HPDE6-E6E7 (cell line): ENCODE measurements around the gene SYK.
"Not testable (repeated sequence)": the region's sequence is repeated elsewhere in the genome, so short reads cannot be mapped to it uniquely, and the experiment has no call there.

ENCODE experiments used
- DNase-seq: peaks from one replicate; pipeline ENCODE4 v3.0.0; 2011; ENCODE audit warnings: missing footprints; ENCODE audit errors: extremely low spot score

Gene SYK

GRCh38 chr9:90795871-90796317 lies 5.7 kb upstream of the SYK start:
- no peak for DNase-seq

DNA sequence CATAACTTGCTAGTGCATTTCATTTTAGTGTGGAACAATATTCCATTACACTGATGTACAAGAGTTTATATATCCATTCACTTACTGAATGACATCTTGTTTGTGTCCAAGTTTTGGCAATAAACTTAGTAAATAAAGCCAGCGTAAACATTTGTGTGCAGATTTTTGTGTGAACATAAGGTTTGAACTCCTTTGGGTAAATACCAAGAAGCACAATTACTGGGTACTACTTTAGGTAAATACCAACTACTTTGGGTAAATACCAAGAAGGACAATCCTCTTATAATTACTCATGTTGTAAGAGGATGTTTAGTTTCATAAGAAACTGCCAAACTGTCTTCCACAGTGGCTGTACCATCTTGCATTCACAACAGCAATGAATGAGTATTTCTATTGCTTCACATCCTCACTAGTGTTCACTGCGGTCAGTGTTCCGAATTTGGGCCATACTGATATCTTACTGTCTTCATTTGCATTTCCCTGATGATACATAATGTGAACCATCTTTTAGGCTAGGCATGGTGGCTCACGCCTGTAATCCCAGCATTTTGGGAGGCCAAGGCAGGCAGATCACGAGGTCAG lies 2.3 kb upstream of the SYK start:
- no peak for DNase-seq

GRCh38 chr9:90801973-90802322 lies 329 bp downstream of the SYK start:
- no peak for DNase-seq

- no peak for DNase-seq
Observed at GRCh38 chr9:90802386-90802985, 867 bp downstream of the SYK start.

DNA sequence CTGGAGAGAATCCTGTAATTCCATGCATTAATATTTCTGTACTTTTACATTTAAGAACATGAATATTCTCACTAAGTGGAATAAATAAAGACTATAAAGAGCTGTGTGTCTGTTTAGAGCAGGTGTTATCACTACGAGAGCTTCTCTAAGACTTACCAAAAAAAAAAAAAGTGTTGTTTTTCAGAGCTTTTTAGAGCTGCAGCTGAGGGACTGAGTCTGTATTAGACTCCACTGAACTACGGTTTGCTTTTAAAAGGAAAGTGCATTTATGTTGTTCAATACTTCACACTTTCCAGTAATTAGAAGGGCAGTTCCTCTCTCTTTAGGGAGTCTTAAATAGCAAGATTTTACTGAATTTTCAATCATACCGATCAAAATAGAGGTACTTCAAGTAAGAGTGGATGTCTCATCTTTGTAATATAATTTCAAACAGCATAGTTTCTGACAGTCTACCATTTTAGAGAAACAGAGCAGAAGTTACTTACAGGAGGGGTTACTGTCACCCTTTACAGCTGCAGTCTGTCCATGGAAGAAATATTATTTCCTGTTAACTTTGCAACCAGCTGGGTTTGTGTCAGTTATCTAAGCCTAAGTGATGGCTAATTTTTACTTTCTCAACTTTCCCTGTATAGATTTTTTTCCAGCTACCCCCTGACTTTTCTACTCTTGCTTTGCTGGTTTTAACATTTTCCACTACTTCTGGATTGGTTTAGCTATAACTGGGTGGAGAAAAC lies 2.4 kb downstream of the SYK start:
- DNase-seq = no peak

DNA sequence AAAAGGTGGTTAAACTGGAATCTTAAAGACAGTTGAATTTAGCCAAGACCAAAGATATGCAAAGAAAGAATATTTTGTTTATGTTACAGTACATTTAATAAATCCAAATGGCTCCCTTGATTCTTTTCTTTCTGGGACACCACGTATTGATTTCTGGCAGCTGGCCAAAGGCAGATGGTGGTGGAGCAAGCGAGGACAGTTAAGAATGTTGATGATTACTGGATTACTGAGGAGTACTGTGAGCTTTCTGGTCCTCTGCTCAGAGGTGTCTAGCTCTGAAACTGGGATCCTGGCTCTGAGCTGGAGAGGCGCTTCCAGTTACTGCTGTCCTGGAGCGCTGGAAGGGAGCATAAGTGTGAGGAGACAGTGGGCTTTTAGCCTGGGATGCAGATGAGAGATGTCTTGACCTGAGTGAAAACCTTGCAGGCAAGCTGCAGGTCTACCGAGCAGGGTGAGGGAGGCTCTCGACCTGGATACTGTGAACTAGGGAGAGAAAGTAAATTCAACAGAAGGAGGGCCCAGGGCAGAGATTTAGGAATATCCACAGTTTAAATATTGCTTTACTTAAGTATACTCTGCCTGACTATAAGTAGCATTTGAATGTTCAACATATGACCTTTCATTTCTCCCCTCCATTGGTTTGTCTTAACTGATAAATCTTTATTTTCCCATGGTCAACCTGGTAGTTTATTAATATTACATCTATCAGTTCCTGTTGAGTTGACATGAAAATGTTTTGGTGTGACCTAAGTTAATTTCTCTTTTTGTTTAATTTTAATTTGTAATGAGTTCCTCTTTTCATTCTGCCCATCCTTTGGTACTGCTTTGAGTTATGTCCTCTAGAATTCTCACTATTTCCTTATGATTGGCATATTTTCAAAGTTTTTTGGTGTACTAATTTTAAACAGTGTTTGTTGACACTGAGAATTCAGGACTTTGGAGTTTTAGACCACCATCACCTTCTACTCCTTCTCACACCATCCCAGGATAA lies 3.7 kb downstream of the SYK start:
- no peak for DNase-seq

GRCh38 chr9:90807006-90807405 lies 5.4 kb downstream of the SYK start:
- no peak for DNase-seq

GRCh38 chr9:90808398-90808797 lies 6.8 kb downstream of the SYK start:
- DNase-seq = no peak

DNA sequence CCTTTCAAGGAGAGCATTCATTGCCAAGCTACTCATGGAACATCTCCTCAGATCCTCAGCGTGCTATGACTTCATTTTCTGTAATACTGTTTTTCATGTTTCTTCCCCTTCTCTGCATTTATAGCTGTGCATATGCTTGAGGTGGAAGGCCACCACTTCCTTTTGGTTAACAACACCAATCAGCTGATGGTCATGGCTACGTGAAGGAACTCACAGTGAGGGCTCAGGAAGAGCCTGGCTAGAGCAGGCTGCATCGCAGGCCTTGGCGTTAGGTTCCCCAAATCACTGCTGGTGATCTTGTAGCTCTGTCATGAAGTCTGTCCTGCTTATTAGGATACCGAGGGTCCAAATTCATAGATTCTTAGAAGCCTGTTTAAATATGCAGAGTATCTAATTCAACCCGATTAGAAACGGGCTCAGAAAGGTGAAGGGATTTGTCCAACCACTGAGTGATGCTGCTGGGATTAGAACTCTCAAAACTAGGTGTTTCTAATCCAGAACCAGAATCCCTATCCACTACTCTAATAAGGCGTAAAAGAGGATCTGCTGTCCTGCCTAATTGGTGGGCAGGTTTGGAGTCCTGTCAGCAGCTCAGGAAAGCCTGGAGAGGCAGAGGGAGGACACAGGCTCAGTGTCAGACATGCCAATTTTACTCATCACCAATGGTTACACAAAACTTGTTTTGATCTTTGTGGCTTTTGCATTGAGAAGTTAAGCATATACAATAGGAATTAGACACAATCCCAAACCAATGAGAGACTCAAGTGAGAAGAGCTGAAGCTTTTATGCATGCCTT lies 7.5 kb downstream of the SYK start:
- no peak for DNase-seq

DNA sequence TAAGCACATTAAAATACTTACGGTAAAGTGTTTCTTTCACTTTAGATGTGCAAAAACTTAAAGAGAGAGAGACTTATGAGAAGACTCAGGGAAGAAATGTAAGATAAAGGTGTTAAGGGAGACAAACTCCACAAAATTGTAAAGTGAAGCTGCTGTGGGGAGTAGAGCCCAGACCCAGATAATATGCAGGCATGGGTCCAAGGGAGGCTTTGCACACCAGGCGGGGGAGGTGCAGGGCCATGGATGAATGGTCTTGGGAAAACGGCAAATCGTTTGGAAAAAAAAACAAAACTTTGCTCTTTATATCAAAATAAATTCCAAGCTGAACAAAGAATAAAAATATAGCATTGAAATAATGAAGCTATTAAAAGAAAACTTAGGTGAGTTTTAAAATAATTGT lies 9.1 kb downstream of the SYK start:
- no peak for DNase-seq

DNA sequence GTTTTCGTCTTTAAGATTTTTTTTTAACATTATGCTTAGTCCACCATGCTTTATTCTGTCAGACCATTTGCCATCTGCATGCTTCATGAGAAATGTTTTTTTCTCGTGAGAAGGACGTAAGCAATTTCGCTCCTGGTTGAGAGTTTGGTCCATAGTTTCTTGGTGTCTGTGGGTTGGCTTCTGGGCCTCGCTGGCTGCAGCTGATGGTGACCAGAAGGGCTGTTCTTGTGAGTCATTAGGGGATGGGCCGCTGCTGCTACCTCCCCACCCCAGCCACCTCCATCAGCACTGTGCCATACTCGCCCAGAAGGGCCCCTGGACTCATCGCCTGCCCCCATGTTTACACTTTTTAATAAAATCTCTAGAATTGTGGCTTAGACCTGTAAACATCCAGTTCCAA lies 11.4 kb downstream of the SYK start:
- no peak for DNase-seq

DNA sequence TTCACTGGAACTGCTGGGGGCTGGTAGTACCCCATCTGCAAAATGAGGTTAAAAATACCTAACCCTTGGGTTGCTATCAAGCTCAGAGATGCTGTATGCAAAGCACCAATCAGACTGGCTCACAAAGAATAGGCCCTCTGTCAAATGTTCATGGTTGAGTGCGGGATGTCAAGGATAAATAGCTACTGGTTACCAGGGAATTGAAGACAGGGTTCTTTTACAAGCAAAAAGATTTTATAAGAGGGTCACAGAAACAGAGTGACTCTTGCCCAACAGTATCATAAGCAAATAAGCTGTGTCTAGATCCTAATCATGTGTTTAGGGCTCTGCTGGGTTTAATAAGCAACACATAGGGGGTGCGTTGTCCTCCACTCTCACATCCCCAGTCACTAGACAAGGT lies 11.9 kb downstream of the SYK start:
- no peak for DNase-seq

DNA sequence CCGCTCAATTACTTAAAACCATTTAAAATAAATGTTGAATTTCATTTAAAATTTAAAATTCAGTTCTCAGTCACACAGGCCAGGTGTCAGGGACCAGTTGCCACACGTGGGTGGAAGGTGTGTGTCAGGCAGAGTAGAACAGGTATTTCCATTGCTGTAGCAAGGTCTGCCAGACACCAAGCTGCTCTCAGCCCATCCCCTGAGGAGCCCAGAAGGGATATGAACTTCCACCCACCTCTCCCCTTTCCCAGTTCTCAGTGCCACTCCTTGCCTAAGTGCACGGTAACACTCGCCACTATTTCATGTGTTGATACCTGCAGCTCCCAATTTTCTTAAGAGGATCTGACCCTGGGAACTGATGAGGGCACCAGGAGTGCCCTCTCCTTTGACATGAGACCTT lies 12.7 kb downstream of the SYK start:
- DNase-seq = no peak

DNA sequence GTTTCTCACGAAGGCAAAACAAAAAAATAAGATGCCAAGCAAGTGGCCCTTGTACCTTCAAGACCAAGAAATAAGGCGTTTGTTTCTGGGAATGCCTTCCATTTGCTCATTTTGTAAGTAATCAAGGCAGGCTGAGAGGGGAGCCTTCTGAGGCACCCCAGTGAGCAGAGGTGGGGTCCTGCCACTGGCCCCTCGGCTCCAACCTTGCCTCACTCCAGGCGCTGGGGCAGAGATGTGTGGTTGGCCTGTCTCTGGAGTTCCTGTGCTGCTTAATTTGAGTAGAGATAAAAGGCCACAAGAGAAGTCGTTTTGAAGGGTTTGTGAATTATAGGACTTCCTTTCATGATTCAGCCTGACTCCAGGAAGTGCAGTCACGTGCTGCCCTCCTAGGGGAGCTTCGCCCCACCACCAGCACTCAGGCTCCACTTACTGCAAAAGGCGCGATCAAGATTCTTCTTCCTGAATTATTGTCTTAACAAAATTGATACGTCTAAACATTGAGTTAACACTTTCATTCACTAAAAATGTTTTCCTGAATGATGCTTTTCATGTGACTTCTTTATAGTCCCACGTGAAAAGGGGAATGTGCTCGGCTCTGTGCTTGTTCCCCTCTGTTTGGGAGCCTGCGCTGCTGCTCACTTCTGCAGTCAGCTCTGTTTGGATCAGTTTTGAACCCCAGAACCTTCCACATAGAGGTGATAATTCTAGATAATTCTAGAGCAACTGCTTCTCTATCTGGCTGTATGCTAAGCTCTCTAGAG lies 13.7 kb downstream of the SYK start:
- DNase-seq = no peak

GRCh38 chr9:90815944-90816357 lies 14.3 kb downstream of the SYK start:
- DNase-seq = no peak

DNA sequence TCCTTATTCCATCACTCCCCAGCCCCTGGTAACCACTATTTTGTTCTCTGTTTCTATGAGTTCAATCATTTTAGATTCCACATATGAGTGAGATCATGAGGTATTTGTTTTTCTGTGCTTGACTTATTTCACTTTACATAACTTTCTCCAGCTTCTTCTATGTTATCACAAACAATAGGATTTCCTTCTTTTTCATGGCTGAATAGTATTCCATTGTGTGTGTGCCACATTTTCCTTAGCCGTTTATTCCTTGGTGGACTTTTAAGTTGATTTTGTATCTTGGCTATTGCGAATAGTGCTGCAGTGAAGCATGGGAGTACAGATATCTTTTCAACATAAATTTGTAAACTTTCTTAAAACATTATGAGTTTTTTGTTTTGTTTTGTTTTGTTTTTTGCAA lies 15.1 kb downstream of the SYK start:
- DNase-seq = no peak

DNA sequence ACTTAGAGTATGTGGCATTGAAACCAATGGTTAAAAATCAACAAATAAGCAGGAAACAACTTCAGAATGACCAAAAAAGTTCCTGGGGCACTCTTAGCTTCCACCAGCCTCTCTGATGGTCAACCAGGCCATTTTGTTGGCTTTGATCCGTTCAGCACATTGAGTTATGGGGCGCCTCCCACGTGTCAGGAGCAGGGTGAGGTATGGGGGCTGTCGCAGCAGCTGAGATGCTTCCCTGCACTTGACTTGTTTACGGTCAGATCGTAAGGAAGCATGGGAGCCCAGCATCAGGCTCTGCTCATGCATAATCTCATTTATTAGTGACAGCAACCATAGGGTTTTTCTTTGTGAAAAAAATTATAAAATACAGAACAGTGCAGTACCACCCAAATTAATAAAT lies 16.7 kb downstream of the SYK start:
- no peak for DNase-seq

DNA sequence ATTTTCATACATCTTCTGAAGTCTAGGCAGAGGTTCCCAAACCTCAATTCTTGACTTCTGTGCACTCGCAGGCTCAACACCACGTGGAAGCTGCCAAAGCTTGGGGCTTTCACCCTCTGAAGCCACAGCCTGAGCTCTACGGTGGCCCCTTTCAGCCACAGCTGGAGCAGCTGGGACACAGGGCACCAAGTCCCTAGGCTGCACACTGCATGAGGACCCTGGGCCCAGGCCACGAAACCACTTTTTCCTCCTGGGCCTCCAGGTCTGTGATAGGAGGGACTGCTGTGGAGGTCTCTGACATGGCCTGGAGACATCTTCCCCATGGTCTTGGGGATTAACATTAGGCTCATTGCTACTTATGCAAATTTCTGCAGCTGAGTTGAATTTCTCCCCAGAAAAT lies 18.8 kb downstream of the SYK start:
- DNase-seq = not testable (repeated sequence)

DNA sequence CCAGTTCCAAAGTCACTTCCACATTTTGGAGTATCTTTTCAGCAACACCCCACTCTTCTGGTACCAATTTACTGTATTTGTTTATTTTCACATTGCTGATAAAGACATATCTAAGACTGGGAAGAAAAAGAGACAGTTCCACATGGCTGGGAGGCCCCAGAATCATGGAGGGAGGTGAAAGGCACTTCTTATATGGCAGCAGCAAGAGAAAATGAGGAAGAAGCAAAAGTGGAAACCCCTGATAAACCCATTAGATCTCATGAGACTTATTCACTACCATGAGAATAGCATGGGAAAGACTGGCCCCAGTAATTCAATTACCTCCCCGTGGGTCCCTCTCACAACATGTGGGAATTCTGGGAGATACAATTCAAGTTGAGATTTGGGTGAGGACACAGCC lies 19.6 kb downstream of the SYK start:
- DNase-seq = not testable (repeated sequence)

DNA sequence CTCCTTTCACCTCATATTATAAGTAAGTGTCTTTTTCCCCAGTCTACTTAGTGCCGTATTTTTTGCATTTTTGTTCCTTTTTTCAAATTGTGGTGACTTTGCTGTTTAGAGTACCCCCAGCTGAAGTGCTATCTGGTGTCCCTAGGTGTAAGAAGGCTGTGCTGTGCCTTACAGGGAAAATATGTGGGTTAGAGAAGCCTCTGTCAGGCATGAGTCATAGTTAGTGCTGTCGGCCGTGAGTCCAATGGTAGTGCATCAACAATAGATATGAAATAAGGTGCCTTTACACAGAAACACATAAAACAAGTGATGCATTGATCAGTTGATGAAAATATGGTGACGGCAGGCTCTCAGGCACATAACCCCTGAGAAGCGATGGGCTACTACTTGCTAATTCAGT lies 20.1 kb downstream of the SYK start:
- DNase-seq = peak; percentile 38

- no peak for DNase-seq
Observed at GRCh38 chr9:90822866-90823265, 21.2 kb downstream of the SYK start.
